Natural killer cell (primary cell): Measurements from ENCODE around the gene IL10. TPM values are rescaled to one million over a fixed set of nuclear protein-coding genes. Genes with fewer than 3 reads are reported as not detected.

Experiments used
- ATAC-seq, 3 donors: fragments of 150-1000 bp in 2 of 3; fragments of 200-7000 bp in 1 of 3; cut with Tn5 transposase; 1 replicate in 1 of 3; 2 replicates in 2 of 3; pipeline ENCODE4 v1.10.0; 2021; ENCODE audit warnings: mild to moderate bottlenecking in 2 of 3, moderate library complexity in 2 of 3
- DNase-seq, 2 donors: peaks; one replicate each; pipeline versions ENCODE4 v3.0.0 to v3.0.0-alpha.2; 2013 to 2021; ENCODE audit warnings: mixed read lengths in 1 of 2
- H3K27ac ChIP-seq: one replicate; pipeline ENCODE4 v1.5.1; 2013; ENCODE audit warnings: mild to moderate bottlenecking, low read length
- H3K27me3 ChIP-seq: one replicate; pipeline ENCODE4 v1.6.1; 2013; ENCODE audit warnings: low read length; ENCODE audit not compliant: control insufficient read depth, insufficient read depth
- H3K36me3 ChIP-seq: one replicate; pipeline ENCODE4 v1.6.1; 2013; ENCODE audit warnings: low read length; ENCODE audit not compliant: control insufficient read depth, insufficient read depth
- H3K4me1 ChIP-seq: one replicate; pipeline ENCODE4 v1.6.1; 2013; ENCODE audit warnings: low read length; ENCODE audit not compliant: control insufficient read depth, insufficient read depth
- H3K4me3 ChIP-seq: one replicate; pipeline ENCODE4 v1.5.1; 2013; ENCODE audit warnings: low read length
- H3K9me3 ChIP-seq: one replicate; pipeline ENCODE4 v1.6.1; 2013; ENCODE audit warnings: low read length; ENCODE audit not compliant: control insufficient read depth, insufficient read depth
- H3K27ac Mint-ChIP-seq, 2 donors: one replicate each; pipeline ENCODE4 v1.8.0; 2022; ENCODE audit warnings: mild to moderate bottlenecking in 2 of 2, mixed read lengths in 2 of 2, moderate library complexity in 1 of 2
- H3K27me3 Mint-ChIP-seq, 2 donors: one replicate each; pipeline ENCODE4 v1.8.0; 2022; ENCODE audit warnings: low read depth in 2 of 2, mixed read lengths in 2 of 2
- H3K36me3 Mint-ChIP-seq: one replicate; pipeline ENCODE4 v1.8.0; 2022; ENCODE audit warnings: mixed read lengths
- H3K4me1 Mint-ChIP-seq, 2 donors: one replicate each; pipeline ENCODE4 v1.8.0; 2022; ENCODE audit warnings: mixed read lengths in 2 of 2
- H3K4me3 Mint-ChIP-seq: one replicate; pipeline ENCODE4 v1.8.0; 2022; ENCODE audit warnings: mild to moderate bottlenecking, moderate library complexity, mixed read lengths
- H3K9me3 Mint-ChIP-seq, 2 donors: one replicate each; pipeline ENCODE4 v1.8.0; 2022; ENCODE audit warnings: mixed read lengths in 2 of 2
- CTCF ChIP-seq: fragments of 200-600 bp; IDR thresholded peaks from one replicate; pipeline ENCODE4 v1.8.0; 2022; ENCODE audit warnings: antibody characterized with exemption
- WGBS: methylation state at CpG from one replicate; pipeline ENCODE4 v1.1.7; 2013; ENCODE audit warnings: missing lambda C conversion rate; ENCODE audit not compliant: insufficient coverage; 5-methylcytosine and 5-hydroxymethylcytosine counted together
- intact Hi-C: fragments of 100-400 bp; cut with micrococcal nuclease; formaldehyde crosslinking; loops from one replicate; pipeline ENCODE4 v1.14.2; 2022
- total RNA-seq, 4 donors: library from RNA; stranded (reverse); fragments of 120-200 nt in 1 of 4; gene quantifications; one replicate each; pipeline versions ENCODE4 v1.2.3 to v1.2.4, GENCODE V29; 2013 to 2022

IL10 gene
- total RNA-seq, 3 donors from 2014 or later (not counting 1 experiment from before 2014, with no cell fraction given), result 1.0 TPM; not detected in 2

DNA sequence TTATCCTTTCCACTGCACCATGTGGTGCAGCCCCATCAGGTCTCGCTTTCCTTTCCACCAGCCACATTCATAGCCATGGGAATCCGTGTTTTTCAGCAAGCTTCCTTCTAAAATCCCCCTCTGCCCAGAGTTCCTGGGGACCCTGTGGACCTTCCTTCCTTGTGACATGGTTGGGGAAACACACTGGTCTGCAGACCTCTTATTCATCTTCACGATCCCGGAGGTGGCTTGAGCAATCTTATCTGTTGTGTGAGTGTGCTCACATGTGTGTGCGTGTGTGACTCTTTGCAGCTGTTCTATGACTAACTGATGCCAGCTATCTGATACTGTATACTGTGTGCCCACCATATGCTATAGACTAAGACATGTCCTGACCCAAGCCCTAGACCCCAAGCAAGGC lies 15.6 kb upstream of the IL10 start:
- Histone ChIP-seq H3K27me3 (peaks cover 3% of the 10 kb centered on the region), H3K9me3 (no peaks in the 10 kb centered on the region), H3K4me3 (no peak overlapping the region), H3K27ac (no peak overlapping the region), H3K36me3 (no peaks in the 10 kb centered on the region), H3K4me1 (peaks cover 45% of the 10 kb centered on the region)
- no peak for DNase-seq
- intact Hi-C loops, result loop anchor here (5.0 kb wide), 1 partner anchor 51 kb away; no protein-coding TSS in a partner anchor
- Mint-ChIP-seq H3K36me3 (no peaks in the 10 kb centered on the region), H3K9me3 (no peaks in the 10 kb centered on the region), H3K27me3 (peaks cover 36 to 84% of the 10 kb centered on the region in 2 donors), H3K4me3 (no peak overlapping the region), H3K4me1 (peaks cover 53 to 63% of the 10 kb centered on the region in 2 donors), H3K27ac (no peak overlapping the region)
- TF ChIP-seq CTCF, result no peak
- WGBS, result 95% methylated on average over 5 of the region's 5 CpGs
- ATAC-seq, result no peak

DNA sequence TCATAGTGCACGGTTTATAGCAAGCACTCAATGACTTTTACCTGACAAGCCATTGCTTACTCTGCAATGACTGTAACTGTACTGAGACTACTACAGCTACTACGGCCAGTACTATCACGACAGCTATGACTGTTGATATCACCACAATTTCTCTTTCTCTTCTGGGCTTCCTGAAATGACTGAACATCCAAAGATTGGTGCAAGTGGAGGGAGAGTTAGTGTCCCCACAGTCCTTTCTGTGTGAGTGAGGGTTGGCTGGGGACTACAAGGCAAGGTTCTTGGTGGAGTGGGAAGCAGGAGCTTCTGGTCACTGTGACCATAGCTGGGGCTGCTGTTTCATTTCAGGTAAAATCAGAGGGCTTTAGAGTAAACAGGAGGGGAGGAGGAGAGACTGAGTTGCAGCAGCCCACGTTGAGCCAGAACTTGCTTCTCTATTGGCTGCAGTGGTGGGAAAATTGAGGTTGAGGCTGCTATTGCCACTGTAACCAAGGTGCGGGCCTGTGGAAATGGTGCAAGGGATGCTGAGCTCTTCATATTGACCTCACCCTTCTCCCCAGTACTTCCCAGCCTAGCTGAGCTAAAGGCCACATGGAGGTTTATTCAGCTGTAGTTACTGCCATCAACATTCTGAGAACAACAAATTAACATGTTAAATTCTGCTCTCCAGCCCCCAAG lies 14.1 kb upstream of the IL10 start:
- DNase-seq (peak; percentile 34 to 44), ATAC-seq (peak; percentile 47 to 82 (median 65))
- no peaks in the 10 kb centered on the region for H3K9me3 Mint-ChIP-seq
- no peak overlapping the region for H3K27ac Mint-ChIP-seq
- H3K36me3 ChIP-seq, result no peaks in the 10 kb centered on the region
- no peak for TF ChIP-seq CTCF
- peaks cover 44% of the 10 kb centered on the region for H3K4me1 ChIP-seq
- intact Hi-C loops, result loop anchor here (1.0 to 5.0 kb wide), 2 partner anchors 20 to 49 kb away; no protein-coding TSS in a partner anchor
- H3K4me3 Mint-ChIP-seq, result peak overlapping the region; percentile 36
- no peaks in the 10 kb centered on the region for H3K9me3 ChIP-seq
- 77% methylated on average over 5 of the region's 5 CpGs for WGBS
- H3K27ac ChIP-seq, result no peak overlapping the region
- peaks cover 3% of the 10 kb centered on the region for H3K27me3 ChIP-seq
- no peak overlapping the region for H3K4me3 ChIP-seq
- peaks cover 36 to 77% of the 10 kb centered on the region in 2 donors for H3K27me3 Mint-ChIP-seq
- H3K36me3 Mint-ChIP-seq, result no peaks in the 10 kb centered on the region
- peaks cover 52 to 62% of the 10 kb centered on the region in 2 donors for H3K4me1 Mint-ChIP-seq

- H3K9me3 ChIP-seq, result no peaks in the 10 kb centered on the region
- Mint-ChIP-seq H3K36me3 (no peaks in the 10 kb centered on the region), H3K4me3 (peak overlapping the region; percentile 14), H3K4me1 (peaks cover 52 to 54% of the 10 kb centered on the region in 2 donors), H3K27me3 (peaks cover 29 to 68% of the 10 kb centered on the region in 2 donors), H3K27ac (no peak overlapping the region), H3K9me3 (no peaks in the 10 kb centered on the region)
- H3K36me3 ChIP-seq, result no peaks in the 10 kb centered on the region
- ATAC-seq, result no peak
- no peak overlapping the region for H3K4me3 ChIP-seq
- DNase-seq, result no peak
- WGBS, result 95% methylated on average over 4 of the region's 4 CpGs
- TF ChIP-seq CTCF, result no peak
- intact Hi-C loops, result loop anchor here (5.0 kb wide), 1 partner anchor 48 kb away; no protein-coding TSS in a partner anchor
- H3K27ac ChIP-seq, result no peak overlapping the region
- peaks cover 40% of the 10 kb centered on the region for H3K4me1 ChIP-seq
- peaks cover 3% of the 10 kb centered on the region for H3K27me3 ChIP-seq
Measured at GRCh38 chr1:206785182-206785765, 13.0 kb upstream of the IL10 start.
